Neural progenitor cell (in vitro differentiated cells): ENCODE measurements around the gene NCBP2L. TPM values are rescaled to one million over a fixed set of nuclear protein-coding genes. Genes with fewer than 3 reads are reported as not detected.

Experiments used
- DNase-seq: peaks from one replicate; pipeline ENCODE4 v3.0.0-alpha.2; 2016; ENCODE audit warnings: low spot score
- H2AFZ ChIP-seq: fragments of 200-600 bp; sonication (generic); replicated peaks from 2 replicates; pipeline ENCODE4 v1.6.1; 2016; ENCODE audit warnings: antibody characterized with exemption
- H3F3A ChIP-seq: fragments of 200-600 bp; sonication (generic); 2 replicates; pipeline ENCODE4 v1.6.1; 2016; ENCODE audit warnings: antibody characterized with exemption, low read depth
- H3K27ac ChIP-seq: fragments of 200-600 bp; sonication (generic); 2 replicates; pipeline ENCODE4 v1.5.1; 2016; ENCODE audit warnings: mild to moderate bottlenecking
- H3K27me3 ChIP-seq: fragments of 200-600 bp; sonication (generic); 2 replicates; pipeline ENCODE4 v1.6.1; 2016; ENCODE audit warnings: mild to moderate bottlenecking, moderate library complexity
- H3K36me3 ChIP-seq: fragments of 200-600 bp; sonication (generic); 2 replicates; pipeline ENCODE4 v1.5.1; 2016
- H3K4me1 ChIP-seq: fragments of 200-600 bp; sonication (generic); 2 replicates; pipeline ENCODE4 v1.6.1; 2016; ENCODE audit warnings: mixed run types
- H3K4me2 ChIP-seq: fragments of 200-600 bp; sonication (generic); 2 replicates; pipeline ENCODE4 v1.6.1; 2016
- H3K4me3 ChIP-seq: fragments of 200-600 bp; sonication (generic); 2 replicates; pipeline ENCODE4 v1.5.1; 2016
- H3K79me2 ChIP-seq: fragments of 200-600 bp; sonication (generic); 2 replicates; pipeline ENCODE4 v1.6.1; 2016; ENCODE audit warnings: low read depth
- H3K9ac ChIP-seq: fragments of 200-600 bp; sonication (generic); 2 replicates; pipeline ENCODE4 v1.6.1; 2016
- H3K9me3 ChIP-seq: fragments of 200-600 bp; sonication (generic); 2 replicates; pipeline ENCODE4 v1.5.1; 2016; ENCODE audit warnings: low read depth
- H4K20me1 ChIP-seq: fragments of 200-600 bp; sonication (generic); 2 replicates; pipeline ENCODE4 v1.6.1; 2016; ENCODE audit warnings: low read depth
- H3K27ac Mint-ChIP-seq: 3 replicates; pipeline ENCODE4 v1.8.0; 2021; ENCODE audit warnings: mixed read lengths
- H3K27me3 Mint-ChIP-seq: 2 replicates; pipeline ENCODE4 v1.8.0; 2022; ENCODE audit warnings: low read depth, mild to moderate bottlenecking, inconsistent platforms, moderate library complexity, mixed read lengths; ENCODE audit not compliant: insufficient read depth
- H3K36me3 Mint-ChIP-seq: 3 replicates; pipeline ENCODE4 v1.8.0; 2021; ENCODE audit warnings: mixed read lengths
- H3K4me1 Mint-ChIP-seq: 3 replicates; pipeline ENCODE4 v1.8.0; 2021; ENCODE audit warnings: mixed read lengths
- H3K4me3 Mint-ChIP-seq: 3 replicates; pipeline ENCODE4 v1.8.0; 2021; ENCODE audit warnings: mild to moderate bottlenecking, moderate library complexity, mixed read lengths
- H3K9me3 Mint-ChIP-seq: 3 replicates; pipeline ENCODE4 v1.8.0; 2020; ENCODE audit warnings: mixed read lengths
- EZH2 ChIP-seq: fragments of 200-600 bp; sonication (generic); IDR thresholded peaks from 2 replicates; pipeline ENCODE4 v1.6.1; 2017; ENCODE audit warnings: antibody characterized with exemption, mild to moderate bottlenecking, moderate library complexity
- EZH2phosphoT487 ChIP-seq: fragments of 200-600 bp; sonication (generic); IDR thresholded peaks from 2 replicates; pipeline ENCODE4 v1.6.1; 2017; ENCODE audit warnings: antibody characterized with exemption
- total RNA-seq: library from RNA; depleted of rRNA; stranded (reverse); fragments of >200 nt; gene quantifications from 2 replicates; pipeline ENCODE4 v1.2.3, GENCODE V29; 2015; ENCODE audit warnings: low replicate concordance
- TF ChIP-seq, protein P1 (sequence below): fragments of 200-600 bp; sonication (generic); IDR thresholded peaks from 2 replicates; pipeline ENCODE4 v1.5.1; 2017; ENCODE audit warnings: antibody characterized with exemption, mild to moderate bottlenecking

Gene NCBP2L
- total RNA-seq, 1 donor from 2014 or later, result not detected

DNA sequence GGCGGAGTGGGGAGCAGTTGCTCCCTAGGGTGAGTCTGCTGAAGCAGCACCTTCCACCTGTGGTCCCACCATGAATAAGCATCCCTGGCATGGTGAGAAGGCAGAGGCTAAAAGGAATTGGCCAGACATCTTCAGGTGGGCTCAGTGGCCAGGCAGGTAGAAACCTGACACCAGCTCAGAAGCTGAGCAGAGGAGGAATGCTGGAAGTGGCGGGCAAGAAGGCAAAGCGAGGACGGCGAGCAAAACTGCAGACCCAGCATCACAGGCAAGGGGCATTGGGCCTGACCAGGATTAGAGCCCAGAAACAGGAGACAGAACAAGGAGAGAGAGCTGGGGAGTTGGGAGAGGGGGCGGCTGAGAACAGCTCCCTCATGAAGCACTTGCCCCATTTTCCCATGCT lies 27.3 kb upstream of the NCBP2L start:
- Histone ChIP-seq H3F3A (no peaks in the 10 kb centered on the region), H2AFZ (no peak overlapping the region), H3K9ac (no peak overlapping the region), H3K36me3 (no peaks in the 10 kb centered on the region), H3K27ac (no peak overlapping the region), H3K4me3 (no peak overlapping the region), H3K4me2 (no peak overlapping the region), H3K9me3 (no peaks in the 10 kb centered on the region), H3K79me2 (no peaks in the 10 kb centered on the region), H3K4me1 (peaks cover 22% of the 10 kb centered on the region), H3K27me3 (no peaks in the 10 kb centered on the region), H4K20me1 (no peaks in the 10 kb centered on the region)
- no peak overlapping the region for H3K4me3 Mint-ChIP-seq
- DNase-seq, result no peak
- H3K36me3 Mint-ChIP-seq, result no peaks in the 10 kb centered on the region
- TF ChIP-seq EZH2 (no peak), EZH2phosphoT487 (no peak)
- TF ChIP-seq, protein P1, sequence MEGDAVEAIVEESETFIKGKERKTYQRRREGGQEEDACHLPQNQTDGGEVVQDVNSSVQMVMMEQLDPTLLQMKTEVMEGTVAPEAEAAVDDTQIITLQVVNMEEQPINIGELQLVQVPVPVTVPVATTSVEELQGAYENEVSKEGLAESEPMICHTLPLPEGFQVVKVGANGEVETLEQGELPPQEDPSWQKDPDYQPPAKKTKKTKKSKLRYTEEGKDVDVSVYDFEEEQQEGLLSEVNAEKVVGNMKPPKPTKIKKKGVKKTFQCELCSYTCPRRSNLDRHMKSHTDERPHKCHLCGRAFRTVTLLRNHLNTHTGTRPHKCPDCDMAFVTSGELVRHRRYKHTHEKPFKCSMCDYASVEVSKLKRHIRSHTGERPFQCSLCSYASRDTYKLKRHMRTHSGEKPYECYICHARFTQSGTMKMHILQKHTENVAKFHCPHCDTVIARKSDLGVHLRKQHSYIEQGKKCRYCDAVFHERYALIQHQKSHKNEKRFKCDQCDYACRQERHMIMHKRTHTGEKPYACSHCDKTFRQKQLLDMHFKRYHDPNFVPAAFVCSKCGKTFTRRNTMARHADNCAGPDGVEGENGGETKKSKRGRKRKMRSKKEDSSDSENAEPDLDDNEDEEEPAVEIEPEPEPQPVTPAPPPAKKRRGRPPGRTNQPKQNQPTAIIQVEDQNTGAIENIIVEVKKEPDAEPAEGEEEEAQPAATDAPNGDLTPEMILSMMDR, result no peak
- H3K4me1 Mint-ChIP-seq, result peaks cover 36% of the 10 kb centered on the region
- peaks cover 9% of the 10 kb centered on the region for H3K27me3 Mint-ChIP-seq
- H3K9me3 Mint-ChIP-seq, result peaks cover 2% of the 10 kb centered on the region
- no peak overlapping the region for H3K27ac Mint-ChIP-seq

DNA sequence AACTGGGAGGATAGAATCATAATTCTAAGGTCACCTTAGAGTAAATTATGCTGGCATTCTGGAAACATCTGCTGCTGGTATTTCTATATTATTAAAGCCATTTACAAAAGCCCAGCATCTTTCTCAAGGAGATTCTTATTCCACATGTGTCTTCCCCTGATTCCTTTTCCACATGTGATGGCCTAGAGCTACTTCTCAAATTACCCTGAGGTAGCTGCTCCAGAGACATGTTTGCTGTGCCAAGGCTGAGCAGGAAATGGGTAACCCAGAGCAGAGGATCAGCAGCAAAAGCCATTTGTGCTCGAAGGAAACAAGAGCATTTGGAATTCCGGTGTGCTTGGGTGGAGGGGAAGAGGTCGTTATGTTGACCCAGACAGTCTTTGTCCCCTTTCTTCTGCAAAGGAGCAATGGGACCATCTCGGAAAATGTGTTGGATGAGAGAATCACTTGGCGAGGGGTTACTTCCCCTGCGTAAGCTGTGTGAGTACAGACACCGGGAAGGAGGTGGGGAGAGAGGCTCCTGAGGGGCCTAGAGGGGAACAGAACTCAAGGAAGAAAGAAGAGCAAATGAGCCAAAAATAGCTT lies 26.6 kb upstream of the NCBP2L start:
- Histone ChIP-seq H3F3A (no peaks in the 10 kb centered on the region), H3K9me3 (no peaks in the 10 kb centered on the region), H4K20me1 (no peaks in the 10 kb centered on the region), H3K4me2 (no peak overlapping the region), H3K79me2 (no peaks in the 10 kb centered on the region), H3K27me3 (no peaks in the 10 kb centered on the region), H2AFZ (peak overlapping the region; percentile 34), H3K4me3 (no peak overlapping the region), H3K4me1 (peaks cover 22% of the 10 kb centered on the region), H3K36me3 (no peaks in the 10 kb centered on the region), H3K9ac (no peak overlapping the region), H3K27ac (no peak overlapping the region)
- TF ChIP-seq, protein P1, result no peak
- TF ChIP-seq EZH2phosphoT487, result no peak
- TF ChIP-seq EZH2, result no peak
- H3K36me3 Mint-ChIP-seq, result no peaks in the 10 kb centered on the region
- no peak overlapping the region for H3K27ac Mint-ChIP-seq
- H3K9me3 Mint-ChIP-seq, result peaks cover 2% of the 10 kb centered on the region
- no peak for DNase-seq
- peaks cover 9% of the 10 kb centered on the region for H3K27me3 Mint-ChIP-seq
- H3K4me1 Mint-ChIP-seq, result peaks cover 36% of the 10 kb centered on the region
- no peak overlapping the region for H3K4me3 Mint-ChIP-seq

DNA sequence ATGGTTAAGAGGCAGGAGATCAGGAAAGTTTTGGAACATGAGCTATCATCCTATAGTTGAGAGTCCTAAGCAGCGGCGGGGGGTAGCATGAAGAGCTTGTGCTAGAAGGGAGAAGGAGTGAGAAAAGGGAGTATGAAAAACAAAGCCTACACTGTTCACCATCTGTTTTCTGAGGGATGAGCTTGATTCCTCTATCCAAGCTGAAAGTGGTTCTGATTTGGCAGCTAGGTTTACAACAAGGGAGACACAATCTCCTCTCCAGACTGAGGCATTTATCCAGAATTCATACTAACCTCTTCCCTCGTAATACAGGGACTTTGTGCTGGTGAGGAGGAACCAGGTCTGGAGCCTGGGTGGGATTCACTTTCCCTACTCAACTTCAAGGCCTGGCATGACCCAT lies 25.5 kb upstream of the NCBP2L start:
- no peak overlapping the region for H3K27ac Mint-ChIP-seq
- H3K9ac ChIP-seq, result no peak overlapping the region
- TF ChIP-seq EZH2, result no peak
- TF ChIP-seq EZH2phosphoT487, result no peak
- TF ChIP-seq, protein P1, result no peak
- H3K4me2 ChIP-seq, result no peak overlapping the region
- H3K4me3 ChIP-seq, result no peak overlapping the region
- H3K4me1 ChIP-seq, result peaks cover 26% of the 10 kb centered on the region
- no peak overlapping the region for H3K4me3 Mint-ChIP-seq
- H2AFZ ChIP-seq, result no peak overlapping the region
- no peaks in the 10 kb centered on the region for H4K20me1 ChIP-seq
- no peaks in the 10 kb centered on the region for H3F3A ChIP-seq
- no peaks in the 10 kb centered on the region for H3K36me3 ChIP-seq
- H3K27ac ChIP-seq, result no peak overlapping the region
- H3K9me3 ChIP-seq, result no peaks in the 10 kb centered on the region
- H3K36me3 Mint-ChIP-seq, result no peaks in the 10 kb centered on the region
- peaks cover 33% of the 10 kb centered on the region for H3K4me1 Mint-ChIP-seq
- H3K79me2 ChIP-seq, result no peaks in the 10 kb centered on the region
- no peaks in the 10 kb centered on the region for H3K27me3 ChIP-seq
- peaks cover 2% of the 10 kb centered on the region for H3K9me3 Mint-ChIP-seq
- peaks cover 9% of the 10 kb centered on the region for H3K27me3 Mint-ChIP-seq
- DNase-seq, result no peak
